Astrocyte of the spinal cord (primary cell): ENCODE data around the gene SRRM4.

Experiments
- DNase-seq: peaks from one replicate; pipeline ENCODE4 v3.0.0; 2011; ENCODE audit warnings: low read depth, low spot score
- H3K4me3 ChIP-seq: 2 replicates; pipeline ENCODE4 v1.5.1; 2011; ENCODE audit warnings: low read depth, mild to moderate bottlenecking, low read length, moderate library complexity
- in situ Hi-C: cut with HindIII; loops from 2 replicates; pipeline ENCODE4 v1.10.0; 2017; ENCODE audit warnings: low sequenced_read_pairs
- TF ChIP-seq, protein P1 (sequence below): IDR thresholded peaks from 2 replicates; pipeline ENCODE4 v1.5.1; 2012; ENCODE audit warnings: low read depth, mild to moderate bottlenecking, low read length, inconsistent platforms

SRRM4 gene

DNA sequence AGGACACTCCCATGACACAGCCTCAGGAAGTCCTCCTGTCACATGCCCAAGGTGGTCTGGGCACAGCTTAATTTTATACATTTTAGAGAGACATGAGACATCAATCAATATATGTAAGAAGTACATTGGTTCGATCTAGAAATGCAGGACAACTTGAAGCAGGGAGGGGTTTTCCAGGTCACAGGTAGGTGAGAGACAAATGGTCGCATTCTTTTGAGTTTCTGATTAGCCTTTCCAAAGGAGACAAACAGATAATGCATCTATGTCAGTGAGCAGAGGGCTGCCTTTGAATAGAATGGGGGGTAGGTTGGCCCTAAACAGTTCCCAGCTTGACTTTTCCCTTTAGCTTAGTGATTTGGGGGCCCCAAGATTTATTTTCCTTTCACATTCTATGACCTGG, 199.9 kb downstream of the SRRM4 start:
- in situ Hi-C loops = no loop called here
- no peak for DNase-seq
- TF ChIP-seq, protein P1, sequence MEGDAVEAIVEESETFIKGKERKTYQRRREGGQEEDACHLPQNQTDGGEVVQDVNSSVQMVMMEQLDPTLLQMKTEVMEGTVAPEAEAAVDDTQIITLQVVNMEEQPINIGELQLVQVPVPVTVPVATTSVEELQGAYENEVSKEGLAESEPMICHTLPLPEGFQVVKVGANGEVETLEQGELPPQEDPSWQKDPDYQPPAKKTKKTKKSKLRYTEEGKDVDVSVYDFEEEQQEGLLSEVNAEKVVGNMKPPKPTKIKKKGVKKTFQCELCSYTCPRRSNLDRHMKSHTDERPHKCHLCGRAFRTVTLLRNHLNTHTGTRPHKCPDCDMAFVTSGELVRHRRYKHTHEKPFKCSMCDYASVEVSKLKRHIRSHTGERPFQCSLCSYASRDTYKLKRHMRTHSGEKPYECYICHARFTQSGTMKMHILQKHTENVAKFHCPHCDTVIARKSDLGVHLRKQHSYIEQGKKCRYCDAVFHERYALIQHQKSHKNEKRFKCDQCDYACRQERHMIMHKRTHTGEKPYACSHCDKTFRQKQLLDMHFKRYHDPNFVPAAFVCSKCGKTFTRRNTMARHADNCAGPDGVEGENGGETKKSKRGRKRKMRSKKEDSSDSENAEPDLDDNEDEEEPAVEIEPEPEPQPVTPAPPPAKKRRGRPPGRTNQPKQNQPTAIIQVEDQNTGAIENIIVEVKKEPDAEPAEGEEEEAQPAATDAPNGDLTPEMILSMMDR = no peak
- peak overlapping the region; percentile 43 for H3K4me3 ChIP-seq

- TF ChIP-seq, protein P1 = no peak
- DNase-seq = no peak
- no peak overlapping the region for H3K4me3 ChIP-seq
- in situ Hi-C loops = no loop called here
These were observed 200.6 kb downstream of the SRRM4 start for GRCh38 chr12:119181944-119182343.

DNA sequence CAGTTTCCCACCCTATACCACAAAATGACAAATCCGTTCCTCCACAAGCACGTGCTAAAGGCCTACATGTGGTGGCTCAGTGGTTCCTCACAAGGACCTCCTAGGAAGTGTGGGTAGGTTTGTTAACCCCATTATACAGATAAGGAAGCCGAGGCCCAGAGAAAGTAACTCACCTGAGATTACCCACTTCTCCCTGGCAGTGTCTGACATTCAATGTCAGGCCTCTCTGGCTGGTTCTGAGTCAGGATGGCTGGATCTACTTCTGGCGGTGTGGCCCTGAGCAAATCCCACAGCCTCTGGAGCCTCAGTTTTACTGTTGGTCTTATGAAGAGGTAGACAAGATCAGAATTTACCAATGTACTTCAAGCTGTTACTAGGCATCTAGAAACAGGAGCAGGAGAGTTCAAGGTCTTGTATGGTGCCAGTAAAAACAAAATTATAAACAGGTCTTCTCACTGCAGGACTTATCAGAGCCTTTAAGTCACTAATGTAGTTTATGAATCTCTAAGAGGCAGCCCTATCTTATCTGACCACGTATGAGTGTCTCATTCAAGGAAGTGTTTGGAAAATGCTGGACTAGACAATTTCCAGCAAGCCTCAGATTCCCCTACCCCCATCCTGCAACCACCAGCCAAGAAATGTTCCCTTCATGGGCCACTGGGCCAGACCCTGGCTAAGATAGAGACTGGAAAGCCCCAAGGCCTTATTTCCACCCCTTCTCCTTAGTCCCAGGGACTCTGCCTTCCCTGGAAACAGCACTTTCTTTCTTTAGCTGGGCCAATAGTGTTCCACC, 201.6 kb downstream of the SRRM4 start:
- in situ Hi-C loops = no loop called here

DNA sequence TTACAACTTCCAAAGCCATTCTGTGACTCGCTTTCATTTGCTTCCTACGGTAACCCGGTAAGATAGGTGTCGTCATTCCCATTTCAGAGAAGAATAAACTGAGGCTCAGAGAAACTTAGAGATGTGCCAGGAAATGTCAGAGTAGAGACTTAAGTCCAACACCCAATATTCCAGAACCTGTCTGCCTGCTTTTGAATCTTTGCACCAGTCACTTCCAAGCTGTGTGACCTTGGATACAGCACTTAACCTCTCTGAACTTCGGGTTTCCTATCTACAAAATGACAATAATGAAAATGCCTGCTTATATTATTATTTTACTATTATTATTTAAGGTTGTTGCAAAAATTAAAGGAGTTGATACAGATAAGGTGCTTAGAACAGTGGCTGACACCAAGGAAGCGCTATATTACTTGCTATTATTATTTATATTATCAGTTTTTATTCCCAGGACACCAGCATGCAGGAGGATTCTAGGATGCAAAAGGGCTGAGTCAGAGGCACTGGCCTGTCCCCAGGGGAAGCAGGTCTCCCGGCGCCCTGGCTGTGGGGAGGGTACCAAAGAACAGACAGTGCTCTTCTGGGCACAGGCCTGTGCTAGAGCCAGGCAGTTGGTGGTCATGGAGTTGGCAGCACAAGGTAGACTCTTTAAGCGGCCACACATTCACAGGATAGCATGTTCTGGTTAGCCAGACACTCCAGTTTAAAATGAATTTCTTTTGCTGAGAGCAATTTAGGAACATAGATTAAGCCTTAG, 202.8 kb downstream of the SRRM4 start:
- DNase-seq = no peak
- H3K4me3 ChIP-seq = no peak overlapping the region
- TF ChIP-seq, protein P1 = no peak
- in situ Hi-C loops = no loop called here

More for the DNA sequence above, 201.6 kb downstream of the SRRM4 start:
- TF ChIP-seq, protein P1 = no peak
- no peak overlapping the region for H3K4me3 ChIP-seq
- no peak for DNase-seq

GRCh38 chr12:119195256-119195655, 213.9 kb downstream of the SRRM4 start:
- no peak overlapping the region for H3K4me3 ChIP-seq
- in situ Hi-C loops = no loop called here
- TF ChIP-seq, protein P1 = no peak
- no peak for DNase-seq

DNA sequence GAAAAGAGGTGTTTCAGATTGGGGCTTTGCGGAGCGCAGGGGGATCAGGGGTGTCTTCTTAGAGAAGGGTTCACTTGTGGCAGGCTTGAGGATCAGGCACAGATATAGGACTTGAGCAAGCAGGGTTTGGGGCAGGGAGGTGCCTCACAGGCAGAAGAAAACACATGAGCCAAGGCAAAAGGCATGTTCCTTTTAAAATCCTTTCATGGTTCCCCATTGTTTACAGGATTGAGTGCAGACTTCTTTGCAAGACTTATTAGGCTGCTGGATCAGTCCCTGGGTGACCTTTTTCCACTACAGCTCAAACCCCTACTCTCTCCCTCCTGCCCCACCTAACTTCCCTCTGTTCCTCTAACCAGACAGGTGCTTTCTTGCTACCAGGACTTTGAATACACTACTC, 217.1 kb downstream of the SRRM4 start:
- DNase-seq = no peak
- no peak overlapping the region for H3K4me3 ChIP-seq
- in situ Hi-C loops = no loop called here
- TF ChIP-seq, protein P1 = no peak
